HEK293 (cell line): ENCODE results near the gene EYA3.

Source experiments
- CTCF ChIA-PET: fragments of 350-600 bp; formaldehyde crosslinking; extraction: SDS; loops from one replicate; lab custom pipeline; 2021; ENCODE audit warnings: antibody characterized with exemption; lab: Yijun Ruan, JAX
- POLR2A ChIA-PET: fragments of 300-600 bp; formaldehyde crosslinking; extraction: SDS; loops from one replicate; lab custom pipeline; 2020; ENCODE audit warnings: antibody characterized with exemption, inconsistent platforms; lab: Yijun Ruan, JAX
- H3K27ac ChIP-seq: fragments of 200-500 bp; sonication (Bioruptor generic); 2 replicates; pipeline ENCODE4 v1.5.1; 2014; ENCODE audit warnings: low read depth, low read length, control low read depth, inconsistent platforms; ENCODE audit errors: extremely low read depth
- H3K36me3 ChIP-seq, 2 experiments: fragments of 200-500 bp in 1 of 2; sonication (Bioruptor generic) in 1 of 2; 1 replicate in 1 of 2; 2 replicates in 1 of 2; pipeline ENCODE4 v1.5.1; 2014 to 2017; ENCODE audit warnings: inconsistent platforms in 2 of 2, low read length in 2 of 2; ENCODE audit not compliant: control insufficient read depth in 2 of 2, insufficient read depth in 1 of 2
- H3K4me1 ChIP-seq: fragments of 200-500 bp; sonication (Bioruptor generic); 2 replicates; pipeline ENCODE4 v1.5.1; 2014; ENCODE audit warnings: mild to moderate bottlenecking, low read length, inconsistent platforms; ENCODE audit not compliant: control insufficient read depth, insufficient read depth
- H3K4me3 ChIP-seq: 2 replicates; pipeline ENCODE4 v1.5.1; 2011; ENCODE audit warnings: low read depth, mild to moderate bottlenecking, control low read depth, low read length, moderate library complexity
- H3K9me3 ChIP-seq: fragments of 200-500 bp; sonication (Bioruptor generic); 2 replicates; pipeline ENCODE4 v1.5.1; 2014; ENCODE audit warnings: low read depth, low read length, inconsistent platforms; ENCODE audit not compliant: control insufficient read depth, insufficient read depth
- HOXA7 ChIP-seq: sonication (generic); formaldehyde crosslinking; IDR thresholded peaks from 2 replicates; pipeline ENCODE4 v1.8.1; 2022; ENCODE audit warnings: missing genetic modification reagents, borderline replicate concordance
- KLF8 ChIP-seq: fragments of 450-650 bp; formaldehyde crosslinking; IDR thresholded peaks from 2 replicates; pipeline ENCODE4 v1.5.1; 2016; ENCODE audit warnings: missing biosample characterization, missing genetic modification characterization
- PBX3 ChIP-seq: sonication (generic); formaldehyde crosslinking; IDR thresholded peaks from 2 replicates; pipeline ENCODE4 v1.8.1; 2022; ENCODE audit warnings: mild to moderate bottlenecking, moderate library complexity, missing genetic modification reagents
- SP3 ChIP-seq: fragments of 450-650 bp; formaldehyde crosslinking; IDR thresholded peaks from 2 replicates; pipeline ENCODE4 v1.5.1; 2016; ENCODE audit warnings: missing biosample characterization, missing genetic modification characterization
- WT1 ChIP-seq: fragments of 450-650 bp; formaldehyde crosslinking; IDR thresholded peaks from 2 replicates; pipeline ENCODE4 v1.5.1; 2016; ENCODE audit warnings: missing biosample characterization, missing genetic modification characterization
- ZBTB17 ChIP-seq: fragments of 450-650 bp; formaldehyde crosslinking; IDR thresholded peaks from 2 replicates; pipeline ENCODE4 v1.5.1; 2016; ENCODE audit warnings: missing biosample characterization, missing genetic modification characterization
- ZBTB26 ChIP-seq: fragments of 450-650 bp; formaldehyde crosslinking; optimal IDR thresholded peaks from 2 replicates; pipeline ENCODE3; 2016; ENCODE audit warnings: missing biosample characterization, mild to moderate bottlenecking, missing genetic modification characterization
- ZBTB6 ChIP-seq: fragments of 450-650 bp; formaldehyde crosslinking; IDR thresholded peaks from 2 replicates; pipeline ENCODE4 v1.5.1; 2017; ENCODE audit warnings: missing biosample characterization, missing genetic modification characterization
- ZBTB7A ChIP-seq: fragments of 450-650 bp; formaldehyde crosslinking; IDR thresholded peaks from 2 replicates; pipeline ENCODE4 v1.5.1; 2016; ENCODE audit warnings: low read depth, missing biosample characterization, missing genetic modification characterization
- ZFP3 ChIP-seq: fragments of 450-650 bp; formaldehyde crosslinking; IDR thresholded peaks from 2 replicates; pipeline ENCODE4 v1.5.1; 2016; ENCODE audit warnings: low read depth, missing biosample characterization, missing genetic modification characterization
- ZFP37 ChIP-seq: fragments of 450-650 bp; formaldehyde crosslinking; IDR thresholded peaks from 2 replicates; pipeline ENCODE4 v1.5.1; 2016; ENCODE audit warnings: missing biosample characterization, missing genetic modification characterization
- ZFP69B ChIP-seq: fragments of 450-650 bp; formaldehyde crosslinking; IDR thresholded peaks from 2 replicates; pipeline ENCODE4 v1.5.1; 2016; ENCODE audit warnings: missing biosample characterization, missing genetic modification characterization
- ZNF10 ChIP-seq: fragments of 450-650 bp; formaldehyde crosslinking; IDR thresholded peaks from 2 replicates; pipeline ENCODE4 v1.5.1; 2017; ENCODE audit warnings: missing biosample characterization, missing genetic modification characterization
- ZNF211 ChIP-seq: fragments of 450-650 bp; formaldehyde crosslinking; IDR thresholded peaks from 2 replicates; pipeline ENCODE4 v1.5.1; 2016; ENCODE audit warnings: low read depth, missing biosample characterization, missing genetic modification characterization
- ZNF324 ChIP-seq: fragments of 450-650 bp; formaldehyde crosslinking; IDR thresholded peaks from 2 replicates; pipeline ENCODE4 v1.5.1; 2016; ENCODE audit warnings: missing biosample characterization, missing genetic modification characterization
- ZNF335 ChIP-seq: fragments of 450-650 bp; formaldehyde crosslinking; conservative IDR thresholded peaks from 2 replicates; pipeline ENCODE4 v1.5.1; 2016; ENCODE audit warnings: missing biosample characterization, missing genetic modification characterization
- ZNF366 ChIP-seq: fragments of 450-650 bp; formaldehyde crosslinking; conservative IDR thresholded peaks from 2 replicates; pipeline ENCODE4 v1.5.1; 2016; ENCODE audit warnings: missing biosample characterization, missing genetic modification characterization
- ZNF391 ChIP-seq: fragments of 450-650 bp; formaldehyde crosslinking; IDR thresholded peaks from 2 replicates; pipeline ENCODE4 v1.5.1; 2016; ENCODE audit warnings: low read depth, missing biosample characterization, missing genetic modification characterization, borderline replicate concordance
- ZNF585B ChIP-seq: fragments of 450-650 bp; formaldehyde crosslinking; IDR thresholded peaks from 2 replicates; pipeline ENCODE4 v1.5.1; 2016; ENCODE audit warnings: missing biosample characterization, missing genetic modification characterization
- ZNF596 ChIP-seq: fragments of 450-650 bp; IDR thresholded peaks from 2 replicates; pipeline ENCODE4 v1.5.0; 2018; ENCODE audit warnings: missing biosample characterization, mild to moderate bottlenecking, missing genetic modification characterization, moderate library complexity
- ZNF629 ChIP-seq: fragments of 450-650 bp; formaldehyde crosslinking; IDR thresholded peaks from 2 replicates; pipeline ENCODE4 v1.5.1; 2017; ENCODE audit warnings: missing biosample characterization, missing genetic modification characterization
- ZNF660 ChIP-seq: fragments of 450-650 bp; IDR thresholded peaks from 2 replicates; pipeline ENCODE4 v1.5.1; 2018; ENCODE audit warnings: missing biosample characterization, mild to moderate bottlenecking, missing genetic modification characterization
- ZNF670 ChIP-seq: fragments of 450-650 bp; formaldehyde crosslinking; IDR thresholded peaks from 2 replicates; pipeline ENCODE4 v1.5.1; 2016; ENCODE audit warnings: missing biosample characterization, missing genetic modification characterization, low read depth
- ZNF76 ChIP-seq: fragments of 450-650 bp; formaldehyde crosslinking; IDR thresholded peaks from 2 replicates; pipeline ENCODE4; 2016; ENCODE audit warnings: low read depth, missing biosample characterization, missing genetic modification characterization, borderline replicate concordance
- ZNF791 ChIP-seq: fragments of 450-650 bp; formaldehyde crosslinking; IDR thresholded peaks from 2 replicates; pipeline ENCODE4 v1.5.1; 2016; ENCODE audit warnings: missing biosample characterization, missing genetic modification characterization
- ZSCAN30 ChIP-seq: fragments of 450-650 bp; IDR thresholded peaks from 2 replicates; pipeline ENCODE4 v1.5.1; 2018; ENCODE audit warnings: missing biosample characterization, mild to moderate bottlenecking, missing genetic modification characterization, moderate library complexity
- ZXDB ChIP-seq: fragments of 450-650 bp; formaldehyde crosslinking; IDR thresholded peaks from 2 replicates; pipeline ENCODE4 v1.5.1; 2016; ENCODE audit warnings: missing biosample characterization, missing genetic modification characterization
- TF ChIP-seq, protein P1 (sequence below): fragments of 450-650 bp; formaldehyde crosslinking; conservative IDR thresholded peaks from 2 replicates; pipeline ENCODE4 v1.5.1; 2016; ENCODE audit warnings: low read depth, missing biosample characterization, missing genetic modification characterization
- TF ChIP-seq, protein P2 (sequence below): fragments of 450-650 bp; formaldehyde crosslinking; IDR thresholded peaks from 2 replicates; pipeline ENCODE4 v1.5.1; 2016; ENCODE audit warnings: missing biosample characterization, missing genetic modification characterization

The EYA3 gene

GRCh38 chr1:28088168-28088961, at the start of gene EYA3:
Gene EYA3, minus strand, starts transcription at chr1:28088610. Its CDS starts 30,584 bp downstream, at chr1:28058026.
- ChIA-PET POLR2A (interaction anchor here (0.6 to 2.3 kb wide), 12 partner anchors 10 to 389 kb away, joined by 3 to 19 read pairs (median 4); partner anchors contain the start of genes ATP5IF1, MED18, STX12 and XKR8), CTCF (interaction anchor here (0.6 to 5.9 kb wide), 5 partner anchors 27 to 316 kb away, joined by 3 to 90 read pairs (median 3); partner anchors contain the start of gene STX12)
- Histone ChIP-seq H3K4me3 (peak within 1 kb of the TSS; percentile 93), H3K4me1 (peaks cover 5% of the 10 kb centered on the region; the same call in 1 of the 2 replicates), H3K27ac (peak within 1 kb of the TSS; percentile 90), H3K9me3 (no peaks in the 10 kb centered on the region), H3K36me3 (no peaks in the 10 kb centered on the region)
- TF ChIP-seq SP3 = peak; percentile 90
- TF ChIP-seq ZNF596 (tag by site-specific recombination) = no peak
- TF ChIP-seq ZNF324 = 0 out of 2 replicates have a peak, but pooled peaks have one; percentile 22
- TF ChIP-seq ZNF670 = no peak
- TF ChIP-seq ZBTB7A (tag by site-specific recombination) = no peak; the same call in 1 of the 2 replicates
- 0 out of 2 replicates have a peak, but pooled peaks have one; percentile 18 for TF ChIP-seq ZFP69B (tag by site-specific recombination)
- TF ChIP-seq ZBTB26 = peak; percentile 15
- TF ChIP-seq ZXDB (tag by site-specific recombination) = peak; percentile 50
- TF ChIP-seq ZSCAN30 (tag by site-specific recombination) = 0 out of 2 replicates have a peak, but pooled peaks have one; percentile 54
- peak; percentile 8; the same call in 1 of the 2 replicates for TF ChIP-seq WT1
- TF ChIP-seq ZNF391 (tag by site-specific recombination) = 0 out of 2 replicates have a peak, but pooled peaks have one; percentile 81
- TF ChIP-seq ZFP3 (tag by site-specific recombination) = no peak
- no peak for TF ChIP-seq PBX3 (CRISPR knock-in tag)
- TF ChIP-seq HOXA7 (CRISPR knock-in tag) = no peak
- TF ChIP-seq ZNF366 (tag by site-specific recombination) = peak; percentile 69
- TF ChIP-seq ZNF10 = peak; percentile 49; the same call in 1 of the 2 replicates
- no peak for TF ChIP-seq ZNF585B
- TF ChIP-seq ZFP37 (tag by site-specific recombination) = peak; percentile 69
- TF ChIP-seq ZBTB6 (tag by site-specific recombination) = no peak
- no peak for TF ChIP-seq ZNF211 (tag by site-specific recombination)
- peak; percentile 99 for TF ChIP-seq ZBTB17 (tag by site-specific recombination)
- TF ChIP-seq ZNF629 (tag by site-specific recombination) = peak; percentile 86
- TF ChIP-seq ZNF335 (tag by site-specific recombination) = peak; percentile 65
- TF ChIP-seq, protein P1, sequence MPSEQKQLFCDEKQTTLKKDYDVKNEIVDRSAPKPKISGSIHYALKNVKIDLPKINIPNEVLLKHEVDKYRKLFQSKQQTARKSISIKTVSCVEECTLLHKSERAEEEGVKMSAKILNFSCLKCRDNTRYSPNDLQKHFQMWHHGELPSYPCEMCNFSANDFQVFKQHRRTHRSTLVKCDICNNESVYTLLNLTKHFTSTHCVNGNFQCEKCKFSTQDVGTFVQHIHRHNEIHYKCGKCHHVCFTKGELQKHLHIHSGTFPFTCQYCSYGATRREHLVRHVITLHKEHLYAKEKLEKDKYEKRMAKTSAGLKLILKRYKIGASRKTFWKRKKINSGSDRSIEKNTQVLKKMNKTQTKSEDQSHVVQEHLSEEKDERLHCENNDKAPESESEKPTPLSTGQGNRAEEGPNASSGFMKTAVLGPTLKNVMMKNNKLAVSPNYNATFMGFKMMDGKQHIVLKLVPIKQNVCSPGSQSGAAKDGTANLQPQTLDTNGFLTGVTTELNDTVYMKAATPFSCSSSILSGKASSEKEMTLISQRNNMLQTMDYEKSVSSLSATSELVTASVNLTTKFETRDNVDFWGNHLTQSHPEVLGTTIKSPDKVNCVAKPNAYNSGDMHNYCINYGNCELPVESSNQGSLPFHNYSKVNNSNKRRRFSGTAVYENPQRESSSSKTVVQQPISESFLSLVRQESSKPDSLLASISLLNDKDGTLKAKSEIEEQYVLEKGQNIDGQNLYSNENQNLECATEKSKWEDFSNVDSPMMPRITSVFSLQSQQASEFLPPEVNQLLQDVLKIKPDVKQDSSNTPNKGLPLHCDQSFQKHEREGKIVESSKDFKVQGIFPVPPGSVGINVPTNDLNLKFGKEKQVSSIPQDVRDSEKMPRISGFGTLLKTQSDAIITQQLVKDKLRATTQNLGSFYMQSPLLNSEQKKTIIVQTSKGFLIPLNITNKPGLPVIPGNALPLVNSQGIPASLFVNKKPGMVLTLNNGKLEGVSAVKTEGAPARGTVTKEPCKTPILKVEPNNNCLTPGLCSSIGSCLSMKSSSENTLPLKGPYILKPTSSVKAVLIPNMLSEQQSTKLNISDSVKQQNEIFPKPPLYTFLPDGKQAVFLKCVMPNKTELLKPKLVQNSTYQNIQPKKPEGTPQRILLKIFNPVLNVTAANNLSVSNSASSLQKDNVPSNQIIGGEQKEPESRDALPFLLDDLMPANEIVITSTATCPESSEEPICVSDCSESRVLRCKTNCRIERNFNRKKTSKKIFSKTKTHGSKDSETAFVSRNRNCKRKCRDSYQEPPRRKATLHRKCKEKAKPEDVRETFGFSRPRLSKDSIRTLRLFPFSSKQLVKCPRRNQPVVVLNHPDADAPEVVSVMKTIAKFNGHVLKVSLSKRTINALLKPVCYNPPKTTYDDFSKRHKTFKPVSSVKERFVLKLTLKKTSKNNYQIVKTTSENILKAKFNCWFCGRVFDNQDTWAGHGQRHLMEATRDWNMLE (tag by site-specific recombination) = peak; percentile 98
- TF ChIP-seq ZNF660 = peak; percentile 89; the same call in 1 of the 2 replicates
- TF ChIP-seq, protein P2, sequence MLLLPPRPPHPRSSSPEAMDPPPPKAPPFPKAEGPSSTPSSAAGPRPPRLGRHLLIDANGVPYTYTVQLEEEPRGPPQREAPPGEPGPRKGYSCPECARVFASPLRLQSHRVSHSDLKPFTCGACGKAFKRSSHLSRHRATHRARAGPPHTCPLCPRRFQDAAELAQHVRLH (tag by site-specific recombination) = peak; percentile 100
- 0 out of 2 replicates have a peak, but pooled peaks have one; percentile 14 for TF ChIP-seq ZNF76
- TF ChIP-seq KLF8 = peak; percentile 53; the same call in 1 of the 2 replicates
- no peak for TF ChIP-seq ZNF791 (tag by site-specific recombination)
